Liver (tissue), 9 donors: ENCODE data around the gene JPH3. TPM values are rescaled to one million over a fixed set of nuclear protein-coding genes. Genes with fewer than 3 reads are reported as not detected.

Experiments used
- DNase-seq: peaks from one replicate; pipeline ENCODE4 v3.0.0-alpha.2; 2017; ENCODE audit warnings: low spot score
- H3K27ac ChIP-seq, 2 donors: one replicate each; pipeline ENCODE4 v1.7.0; 2013; ENCODE audit warnings: inconsistent platforms in 2 of 2, low read length in 2 of 2, control low read depth in 1 of 2, low read depth in 1 of 2, mild to moderate bottlenecking in 1 of 2
- H3K27me3 ChIP-seq, 4 donors: one replicate each; pipeline versions ENCODE4 v1.6.1 to v1.7.0; 2013; ENCODE audit warnings: low read length in 3 of 4, inconsistent platforms in 1 of 4, mild to moderate bottlenecking in 1 of 4, moderate library complexity in 1 of 4; ENCODE audit not compliant: control insufficient read depth in 4 of 4, insufficient read depth in 4 of 4
- H3K36me3 ChIP-seq, 4 donors: one replicate each; pipeline versions ENCODE4 v1.6.1 to v1.7.0; 2013; ENCODE audit warnings: low read length in 3 of 4, mild to moderate bottlenecking in 3 of 4, low read depth in 1 of 4, moderate library complexity in 1 of 4; ENCODE audit not compliant: control insufficient read depth in 4 of 4, insufficient read depth in 3 of 4
- H3K4me1 ChIP-seq, 4 donors: one replicate each; pipeline versions ENCODE4 v1.6.1 to v1.7.0; 2013; ENCODE audit warnings: low read length in 3 of 4, mild to moderate bottlenecking in 3 of 4, moderate library complexity in 1 of 4; ENCODE audit not compliant: control insufficient read depth in 4 of 4, insufficient read depth in 4 of 4
- H3K4me3 ChIP-seq, 3 donors: one replicate each; pipeline versions ENCODE4 v1.6.1 to v1.7.0; 2013; ENCODE audit warnings: low read length in 3 of 3, control low read depth in 1 of 3, low read depth in 1 of 3, mild to moderate bottlenecking in 1 of 3
- H3K9ac ChIP-seq, 2 donors: one replicate each; pipeline ENCODE4 v1.7.0; 2013; ENCODE audit warnings: low read length in 2 of 2, mild to moderate bottlenecking in 2 of 2, moderate library complexity in 2 of 2, control low read depth in 1 of 2, low read depth in 1 of 2
- H3K9me3 ChIP-seq, 4 donors: one replicate each; pipeline versions ENCODE4 v1.6.1 to v1.7.0; 2013; ENCODE audit warnings: low read length in 3 of 4; ENCODE audit not compliant: control insufficient read depth in 4 of 4
- ATF3 ChIP-seq: IDR thresholded peaks from 2 replicates; pipeline ENCODE4 v1.6.1; 2016; ENCODE audit warnings: antibody characterized with exemption
- CTCF ChIP-seq: fragments of 150-350 bp; IDR thresholded peaks from 2 replicates; pipeline ENCODE4 v1.5.1; 2017; ENCODE audit warnings: improper control_type of control experiment, low read depth, low read length; ENCODE audit not compliant: missing input control
- EGR1 ChIP-seq, 2 donors: IDR thresholded peaks; 2 replicates each; pipeline ENCODE4 v1.6.1; 2016 to 2018; ENCODE audit warnings: antibody characterized with exemption in 2 of 2, low read depth in 2 of 2
- FOXA1 ChIP-seq: IDR thresholded peaks from 2 replicates; pipeline ENCODE4 v1.6.1; 2016; ENCODE audit warnings: antibody characterized with exemption
- FOXA2 ChIP-seq: IDR thresholded peaks from 2 replicates; pipeline ENCODE4 v1.6.1; 2016; ENCODE audit warnings: antibody characterized with exemption
- GABPA ChIP-seq, 2 donors: IDR thresholded peaks in 1 of 2; conservative IDR thresholded peaks in 1 of 2; 2 replicates each; pipeline ENCODE4 v1.6.1; 2016; ENCODE audit warnings: antibody characterized with exemption in 2 of 2, mild to moderate bottlenecking in 1 of 2, moderate library complexity in 1 of 2
- HNF4A ChIP-seq, 2 donors: conservative IDR thresholded peaks; 2 replicates each; pipeline ENCODE4 v1.6.1; 2016; ENCODE audit warnings: antibody characterized with exemption in 2 of 2, mild to moderate bottlenecking in 2 of 2
- HNF4G ChIP-seq: IDR thresholded peaks from 2 replicates; pipeline ENCODE4 v1.6.1; 2016; ENCODE audit warnings: antibody characterized with exemption
- JUND ChIP-seq, 2 donors: IDR thresholded peaks; 2 replicates each; pipeline ENCODE4 v1.6.1; 2016; ENCODE audit warnings: antibody characterized with exemption in 2 of 2
- MAX ChIP-seq: IDR thresholded peaks from 2 replicates; pipeline ENCODE4 v1.6.1; 2016; ENCODE audit warnings: antibody characterized with exemption
- NR2F2 ChIP-seq: IDR thresholded peaks from 2 replicates; pipeline ENCODE4 v1.6.1; 2016; ENCODE audit warnings: antibody characterized with exemption
- RAD21 ChIP-seq, 2 donors: IDR thresholded peaks; 2 replicates each; pipeline ENCODE4 v1.6.1; 2016; ENCODE audit warnings: antibody characterized with exemption in 2 of 2, mild to moderate bottlenecking in 2 of 2
- REST ChIP-seq: IDR thresholded peaks from 2 replicates; pipeline ENCODE4 v1.6.1; 2016; ENCODE audit warnings: antibody characterized with exemption, mild to moderate bottlenecking
- RXRA ChIP-seq, 2 donors: IDR thresholded peaks; 2 replicates each; pipeline ENCODE4 v1.6.1; 2017 to 2018; ENCODE audit warnings: antibody characterized with exemption in 2 of 2, mild to moderate bottlenecking in 1 of 2
- SP1 ChIP-seq: IDR thresholded peaks from 2 replicates; pipeline ENCODE4 v1.6.1; 2018; ENCODE audit warnings: antibody characterized with exemption, mild to moderate bottlenecking
- TAF1 ChIP-seq: conservative IDR thresholded peaks from 2 replicates; pipeline ENCODE4 v1.6.1; 2016; ENCODE audit warnings: antibody characterized with exemption, mild to moderate bottlenecking
- YY1 ChIP-seq: IDR thresholded peaks from 2 replicates; pipeline ENCODE4 v1.6.1; 2016; ENCODE audit warnings: antibody characterized with exemption, mild to moderate bottlenecking
- ZBTB33 ChIP-seq: IDR thresholded peaks from 2 replicates; pipeline ENCODE4 v1.6.1; 2016; ENCODE audit warnings: antibody characterized with exemption
- WGBS: extraction: QIAGEN DNeasy Blood & Tissue Kit; methylation state at CpG from one replicate; pipeline ENCODE4 v1.1.7; 2013; 5-methylcytosine and 5-hydroxymethylcytosine counted together
- polyA plus RNA-seq, 2 donors: library from polyadenylated mRNA; stranded (reverse) in 1 of 2; unstranded in 1 of 2; fragments of 200-250 nt in 1 of 2; fragments of >200 nt in 1 of 2; fragmentation: Nextera tagmentation in 1 of 2; extraction: Ambion mirVana in 1 of 2; gene quantifications; one replicate each; pipeline versions ENCODE4 v1.2.1 to v1.2.3, GENCODE V29; 2013 to 2015
- total RNA-seq, 2 donors: library from RNA; depleted of rRNA; stranded (reverse); fragments of >200 nt; gene quantifications; one replicate each; pipeline ENCODE4 v1.2.3, GENCODE V29; 2014
- donor health status: healthy.
- donor health status: healthy.
- donor health status: healthy.
- donor health status: healthy.
- donor health status: healthy.

The JPH3 gene
- total and polyA plus RNA-seq, 4 donors = under 0.01 to 0.09 (median 0.04) TPM

- TF ChIP-seq MAX = no peak
- no peak for TF ChIP-seq JUND (IDR thresholded peaks at IDR 0.05)
- no peak for TF ChIP-seq EGR1 (IDR thresholded peaks at IDR 0.05; ENCODE audit: low read depth in 2 of 2)
- TF ChIP-seq YY1 = no peak
These were observed 14.7 kb upstream of the JPH3 start (continued) for GRCh38 chr16:87587636-87588035.

- Histone ChIP-seq H3K9ac (no peak overlapping the region), H3K9me3 (no peaks in the 10 kb centered on the region), H3K4me3 (no peak overlapping the region), H3K36me3 (no peaks in the 10 kb centered on the region), H3K27me3 (no peaks in the 10 kb centered on the region), H3K27ac (no peak overlapping the region), H3K4me1 (no peaks in the 10 kb centered on the region)
- DNase-seq = no peak
- no peak for TF ChIP-seq HNF4A (conservative IDR thresholded peaks at IDR 0.05)
- no peak for TF ChIP-seq ATF3
- TF ChIP-seq MAX = no peak
- TF ChIP-seq JUND (IDR thresholded peaks at IDR 0.05) = no peak
- no peak for TF ChIP-seq SP1
- no peak for TF ChIP-seq HNF4G
- TF ChIP-seq EGR1 (IDR thresholded peaks at IDR 0.05; ENCODE audit: low read depth in 2 of 2) = no peak
- 74% methylated on average over 21 of the region's 21 CpGs for WGBS
These were observed 10.1 kb upstream of the JPH3 start for GRCh38 chr16:87592018-87592712.

- no peak for TF ChIP-seq EGR1 (IDR thresholded peaks at IDR 0.05; ENCODE audit: low read depth in 2 of 2)
- no peak for TF ChIP-seq SP1
- no peak for TF ChIP-seq GABPA (IDR thresholded peaks at IDR 0.05 in 1 of 2, conservative IDR thresholded peaks at IDR 0.05 in 1 of 2)
- no peak for TF ChIP-seq NR2F2
- no peak for TF ChIP-seq CTCF
- TF ChIP-seq TAF1 = no peak
- TF ChIP-seq FOXA2 = no peak
- no peak for TF ChIP-seq ZBTB33
- TF ChIP-seq HNF4G = no peak
- no peak for TF ChIP-seq FOXA1
- TF ChIP-seq HNF4A (conservative IDR thresholded peaks at IDR 0.05) = no peak
- TF ChIP-seq JUND (IDR thresholded peaks at IDR 0.05) = no peak
- TF ChIP-seq ATF3 = no peak
- no peak for TF ChIP-seq RAD21 (IDR thresholded peaks at IDR 0.05)
- TF ChIP-seq MAX = no peak
- no peak for TF ChIP-seq REST
- no peak for TF ChIP-seq RXRA (IDR thresholded peaks at IDR 0.05)
- no peak overlapping the region for H3K27ac ChIP-seq
- no peaks in the 10 kb centered on the region for H3K27me3 ChIP-seq
- no peak overlapping the region for H3K4me3 ChIP-seq
- 86% methylated on average over 10 of the region's 10 CpGs for WGBS
- H3K9me3 ChIP-seq = peaks cover 0 to under 1% (median 0%) of the 10 kb centered on the region in 4 donors
- no peaks in the 10 kb centered on the region for H3K36me3 ChIP-seq
- no peaks in the 10 kb centered on the region for H3K4me1 ChIP-seq
- DNase-seq = no peak
- H3K9ac ChIP-seq = no peak overlapping the region
These were observed 8.5 kb upstream of the JPH3 start for GRCh38 chr16:87593710-87594258.
